Liver (tissue), 9 donors: ENCODE data around the gene NDOR1. TPM values are rescaled to one million over a fixed set of nuclear protein-coding genes. Genes with fewer than 3 reads are reported as not detected.
A peak's percentile ranks its signal among the peaks of the same experiment; 100 is the strongest.

Experiments
- DNase-seq: peaks from one replicate; pipeline ENCODE4 v3.0.0-alpha.2; 2017; ENCODE audit warnings: low spot score
- H3K27ac ChIP-seq, 2 donors: one replicate each; pipeline ENCODE4 v1.7.0; 2013; ENCODE audit warnings: inconsistent platforms in 2 of 2, low read length in 2 of 2, control low read depth in 1 of 2, low read depth in 1 of 2, mild to moderate bottlenecking in 1 of 2
- H3K27me3 ChIP-seq, 4 donors: one replicate each; pipeline versions ENCODE4 v1.6.1 to v1.7.0; 2013; ENCODE audit warnings: low read length in 3 of 4, inconsistent platforms in 1 of 4, mild to moderate bottlenecking in 1 of 4, moderate library complexity in 1 of 4; ENCODE audit not compliant: control insufficient read depth in 4 of 4, insufficient read depth in 4 of 4
- H3K36me3 ChIP-seq, 4 donors: one replicate each; pipeline versions ENCODE4 v1.6.1 to v1.7.0; 2013; ENCODE audit warnings: low read length in 3 of 4, mild to moderate bottlenecking in 3 of 4, low read depth in 1 of 4, moderate library complexity in 1 of 4; ENCODE audit not compliant: control insufficient read depth in 4 of 4, insufficient read depth in 3 of 4
- H3K4me1 ChIP-seq, 4 donors: one replicate each; pipeline versions ENCODE4 v1.6.1 to v1.7.0; 2013; ENCODE audit warnings: low read length in 3 of 4, mild to moderate bottlenecking in 3 of 4, moderate library complexity in 1 of 4; ENCODE audit not compliant: control insufficient read depth in 4 of 4, insufficient read depth in 4 of 4
- H3K4me3 ChIP-seq, 3 donors: one replicate each; pipeline versions ENCODE4 v1.6.1 to v1.7.0; 2013; ENCODE audit warnings: low read length in 3 of 3, control low read depth in 1 of 3, low read depth in 1 of 3, mild to moderate bottlenecking in 1 of 3
- H3K9ac ChIP-seq, 2 donors: one replicate each; pipeline ENCODE4 v1.7.0; 2013; ENCODE audit warnings: low read length in 2 of 2, mild to moderate bottlenecking in 2 of 2, moderate library complexity in 2 of 2, control low read depth in 1 of 2, low read depth in 1 of 2
- H3K9me3 ChIP-seq, 4 donors: one replicate each; pipeline versions ENCODE4 v1.6.1 to v1.7.0; 2013; ENCODE audit warnings: low read length in 3 of 4; ENCODE audit not compliant: control insufficient read depth in 4 of 4
- ATF3 ChIP-seq: IDR thresholded peaks from 2 replicates; pipeline ENCODE4 v1.6.1; 2016; ENCODE audit warnings: antibody characterized with exemption
- CTCF ChIP-seq: fragments of 150-350 bp; IDR thresholded peaks from 2 replicates; pipeline ENCODE4 v1.5.1; 2017; ENCODE audit warnings: improper control_type of control experiment, low read depth, low read length; ENCODE audit not compliant: missing input control
- EGR1 ChIP-seq, 2 donors: IDR thresholded peaks; 2 replicates each; pipeline ENCODE4 v1.6.1; 2016 to 2018; ENCODE audit warnings: antibody characterized with exemption in 2 of 2, low read depth in 2 of 2
- FOXA1 ChIP-seq: IDR thresholded peaks from 2 replicates; pipeline ENCODE4 v1.6.1; 2016; ENCODE audit warnings: antibody characterized with exemption
- FOXA2 ChIP-seq: IDR thresholded peaks from 2 replicates; pipeline ENCODE4 v1.6.1; 2016; ENCODE audit warnings: antibody characterized with exemption
- GABPA ChIP-seq, 2 donors: IDR thresholded peaks in 1 of 2; conservative IDR thresholded peaks in 1 of 2; 2 replicates each; pipeline ENCODE4 v1.6.1; 2016; ENCODE audit warnings: antibody characterized with exemption in 2 of 2, mild to moderate bottlenecking in 1 of 2, moderate library complexity in 1 of 2
- HNF4A ChIP-seq, 2 donors: conservative IDR thresholded peaks; 2 replicates each; pipeline ENCODE4 v1.6.1; 2016; ENCODE audit warnings: antibody characterized with exemption in 2 of 2, mild to moderate bottlenecking in 2 of 2
- HNF4G ChIP-seq: IDR thresholded peaks from 2 replicates; pipeline ENCODE4 v1.6.1; 2016; ENCODE audit warnings: antibody characterized with exemption
- JUND ChIP-seq, 2 donors: IDR thresholded peaks; 2 replicates each; pipeline ENCODE4 v1.6.1; 2016; ENCODE audit warnings: antibody characterized with exemption in 2 of 2
- MAX ChIP-seq: IDR thresholded peaks from 2 replicates; pipeline ENCODE4 v1.6.1; 2016; ENCODE audit warnings: antibody characterized with exemption
- NR2F2 ChIP-seq: IDR thresholded peaks from 2 replicates; pipeline ENCODE4 v1.6.1; 2016; ENCODE audit warnings: antibody characterized with exemption
- RAD21 ChIP-seq, 2 donors: IDR thresholded peaks; 2 replicates each; pipeline ENCODE4 v1.6.1; 2016; ENCODE audit warnings: antibody characterized with exemption in 2 of 2, mild to moderate bottlenecking in 2 of 2
- RXRA ChIP-seq, 2 donors: IDR thresholded peaks; 2 replicates each; pipeline ENCODE4 v1.6.1; 2017 to 2018; ENCODE audit warnings: antibody characterized with exemption in 2 of 2, mild to moderate bottlenecking in 1 of 2
- SP1 ChIP-seq: IDR thresholded peaks from 2 replicates; pipeline ENCODE4 v1.6.1; 2018; ENCODE audit warnings: antibody characterized with exemption, mild to moderate bottlenecking
- TAF1 ChIP-seq: conservative IDR thresholded peaks from 2 replicates; pipeline ENCODE4 v1.6.1; 2016; ENCODE audit warnings: antibody characterized with exemption, mild to moderate bottlenecking
- YY1 ChIP-seq: IDR thresholded peaks from 2 replicates; pipeline ENCODE4 v1.6.1; 2016; ENCODE audit warnings: antibody characterized with exemption, mild to moderate bottlenecking
- ZBTB33 ChIP-seq: IDR thresholded peaks from 2 replicates; pipeline ENCODE4 v1.6.1; 2016; ENCODE audit warnings: antibody characterized with exemption
- WGBS: extraction: QIAGEN DNeasy Blood & Tissue Kit; methylation state at CpG from one replicate; pipeline ENCODE4 v1.1.7; 2013; 5-methylcytosine and 5-hydroxymethylcytosine counted together
- polyA plus RNA-seq, 2 donors: library from polyadenylated mRNA; stranded (reverse) in 1 of 2; unstranded in 1 of 2; fragments of 200-250 nt in 1 of 2; fragments of >200 nt in 1 of 2; fragmentation: Nextera tagmentation in 1 of 2; extraction: Ambion mirVana in 1 of 2; gene quantifications; one replicate each; pipeline versions ENCODE4 v1.2.1 to v1.2.3, GENCODE V29; 2013 to 2015
- total RNA-seq, 2 donors: library from RNA; depleted of rRNA; stranded (reverse); fragments of >200 nt; gene quantifications; one replicate each; pipeline ENCODE4 v1.2.3, GENCODE V29; 2014
- donor health status: healthy.
- donor health status: healthy.
- donor health status: healthy.
- donor health status: healthy.
- donor health status: healthy.

The NDOR1 gene
- total and polyA plus RNA-seq, 4 donors: 2.5 to 4.7 (median 3.2) TPM

GRCh38 chr9:137220317-137221094, 15.0 kb downstream of the NDOR1 start:
- H3K27me3 ChIP-seq: no peaks in the 10 kb centered on the region
- H3K36me3 ChIP-seq: peaks cover 0 to 3% (median under 1%) of the 10 kb centered on the region in 4 donors
- no peak overlapping the region for H3K4me3 ChIP-seq
- H3K27ac ChIP-seq: no peak overlapping the region
- WGBS: 97% methylated on average over 52 of the region's 52 CpGs
- DNase-seq: no peak
- no peaks in the 10 kb centered on the region for H3K9me3 ChIP-seq
- no peak overlapping the region for H3K9ac ChIP-seq
- TF ChIP-seq FOXA1 (no peak), ZBTB33 (no peak), ATF3 (no peak), HNF4A (conservative IDR thresholded peaks at IDR 0.05) (no peak), EGR1 (IDR thresholded peaks at IDR 0.05; ENCODE audit: low read depth in 2 of 2) (no peak)
- peaks cover 10 to 30% (median 19%) of the 10 kb centered on the region in 4 donors for H3K4me1 ChIP-seq

GRCh38 chr9:137221095-137221505, 15.6 kb downstream of the NDOR1 start:
- 81% methylated on average over 14 of the region's 14 CpGs for WGBS
- H3K27ac ChIP-seq: no peak overlapping the region
- no peaks in the 10 kb centered on the region for H3K9me3 ChIP-seq
- DNase-seq: no peak
- H3K36me3 ChIP-seq: no peaks in the 10 kb centered on the region
- peak overlapping the region in 1 of 3 donors; percentile 86 for H3K4me3 ChIP-seq
- TF ChIP-seq HNF4A (conservative IDR thresholded peaks at IDR 0.05) (no peak), JUND (IDR thresholded peaks at IDR 0.05) (no peak), SP1 (no peak), ATF3 (no peak), RAD21 (IDR thresholded peaks at IDR 0.05) (no peak), FOXA1 (no peak), NR2F2 (no peak), GABPA (IDR thresholded peaks at IDR 0.05 in 1 of 2, conservative IDR thresholded peaks at IDR 0.05 in 1 of 2) (no peak), HNF4G (no peak), EGR1 (IDR thresholded peaks at IDR 0.05; ENCODE audit: low read depth in 2 of 2) (no peak)
- H3K9ac ChIP-seq: no peak overlapping the region
- no peaks in the 10 kb centered on the region for H3K27me3 ChIP-seq
- H3K4me1 ChIP-seq: peaks cover 10 to 30% (median 19%) of the 10 kb centered on the region in 4 donors

GRCh38 chr9:137221506-137222111, 16.1 kb downstream of the NDOR1 start:
- TF ChIP-seq FOXA1: no peak
- TF ChIP-seq CTCF: no peak
- TF ChIP-seq JUND (IDR thresholded peaks at IDR 0.05): no peak
- TF ChIP-seq GABPA (IDR thresholded peaks at IDR 0.05 in 1 of 2, conservative IDR thresholded peaks at IDR 0.05 in 1 of 2): peak in 1 of 2 donors; percentile 20
- TF ChIP-seq HNF4A (conservative IDR thresholded peaks at IDR 0.05): peak; percentile 71 to 73
- TF ChIP-seq YY1: no peak
- no peak for TF ChIP-seq ATF3
- TF ChIP-seq TAF1: no peak
- no peak for TF ChIP-seq ZBTB33
- peak; percentile 78 for TF ChIP-seq NR2F2
- peak; percentile 59 to 71 for TF ChIP-seq RXRA (IDR thresholded peaks at IDR 0.05)
- no peak for TF ChIP-seq RAD21 (IDR thresholded peaks at IDR 0.05)
- TF ChIP-seq MAX: no peak
- TF ChIP-seq SP1: peak; percentile 37
- no peak for TF ChIP-seq HNF4G
- no peak for TF ChIP-seq FOXA2
- TF ChIP-seq EGR1 (IDR thresholded peaks at IDR 0.05; ENCODE audit: low read depth in 2 of 2): no peak
- Histone ChIP-seq H3K27ac (no peak overlapping the region), H3K4me1 (peaks cover 10 to 30% (median 19%) of the 10 kb centered on the region in 4 donors), H3K27me3 (no peaks in the 10 kb centered on the region), H3K9me3 (no peaks in the 10 kb centered on the region), H3K9ac (no peak overlapping the region), H3K4me3 (peak overlapping the region in 1 of 3 donors; percentile 86), H3K36me3 (no peaks in the 10 kb centered on the region)
- peak; percentile 70 for DNase-seq
- WGBS: 6% methylated on average over 61 of the region's 61 CpGs
